ENCODE data around the gene LTB4R2.
A peak's percentile ranks its signal among the peaks of the same experiment; 100 is the strongest.

Gene LTB4R2
- long read RNA-seq, donor 1, transcript LTB4R2-202 (1 exons, 3,092 nt): major isoform, 7 of 7 reads
- long read RNA-seq, donor 1, partial matches to known transcripts: 0 of 7 reads
- long read RNA-seq, donor 1, other reads (novel, unspliced or antisense): 0 of 7 reads
- long read RNA-seq, donor 2, transcript LTB4R2-202 (1 exons, 3,092 nt): major isoform, 7 of 7 reads
- long read RNA-seq, donor 2, partial matches to known transcripts: 0 of 7 reads
- long read RNA-seq, donor 2, other reads (novel, unspliced or antisense): 0 of 7 reads
- long read RNA-seq, donor 3, transcript LTB4R2-202 (1 exons, 3,092 nt): major isoform, 5 of 11 reads
- long read RNA-seq, donor 3, partial matches to known transcripts: 6 of 11 reads
- long read RNA-seq, donor 3, other reads (novel, unspliced or antisense): 0 of 11 reads
- long read RNA-seq, donor 4, transcript LTB4R2-202 (1 exons, 3,092 nt): major isoform, 14 of 14 reads
- long read RNA-seq, donor 4, partial matches to known transcripts: 0 of 14 reads
- long read RNA-seq, donor 4, other reads (novel, unspliced or antisense): 0 of 14 reads
- long read RNA-seq, donor 5, transcript LTB4R2-202 (1 exons, 3,092 nt): major isoform, 9 of 9 reads
- long read RNA-seq, donor 5, partial matches to known transcripts: 0 of 9 reads
- long read RNA-seq, donor 5, other reads (novel, unspliced or antisense): 0 of 9 reads
- long read RNA-seq, donor 6, transcript LTB4R2-202 (1 exons, 3,092 nt): major isoform, 6 of 6 reads
- long read RNA-seq, donor 6, partial matches to known transcripts: 0 of 6 reads
- long read RNA-seq, donor 6, other reads (novel, unspliced or antisense): 0 of 6 reads
- long read RNA-seq, donor 7: 0 reads
- long read RNA-seq, donor 8, transcript LTB4R2-202 (1 exons, 3,092 nt): major isoform, 10 of 10 reads
- long read RNA-seq, donor 8, partial matches to known transcripts: 0 of 10 reads
- long read RNA-seq, donor 8, other reads (novel, unspliced or antisense): 0 of 10 reads

GRCh38 chr14:24309538-24310264 lies at the start of gene LTB4R2:
LTB4R2 (plus strand) TSS chr14:24310140; CDS start chr14:24310665, 525 bp downstream.
- no peak for DNase-seq

- no peak for DNase-seq
These were observed 49.2 kb upstream of the LTB4R2 start for GRCh38 chr14:24260780-24261157.

GRCh38 chr14:24261256-24261968 lies 48.5 kb upstream of the LTB4R2 start:
- no peak for DNase-seq

- DNase-seq: no peak
These were observed 48.0 kb upstream of the LTB4R2 start for GRCh38 chr14:24261969-24262327.

- DNase-seq: no peak
These were observed 46.9 kb upstream of the LTB4R2 start, which contains the start of gene TGM1 for GRCh38 chr14:24262821-24263733. TGM1 (minus strand) TSS chr14:24263177; CDS start chr14:24262352, 825 bp downstream.

- no peak for DNase-seq
These were observed 46.1 kb upstream of the LTB4R2 start for GRCh38 chr14:24263848-24264247.

- no peak for DNase-seq
These were observed 45.6 kb upstream of the LTB4R2 start for GRCh38 chr14:24264298-24264697.

GRCh38 chr14:24266344-24267244 lies 43.3 kb upstream of the LTB4R2 start:
- no peak for DNase-seq

GRCh38 chr14:24267516-24267915 lies 42.4 kb upstream of the LTB4R2 start:
- no peak for DNase-seq

- no peak for DNase-seq
These were observed 41.7 kb upstream of the LTB4R2 start for GRCh38 chr14:24268225-24268624.

- DNase-seq: no peak
These were observed 40.6 kb upstream of the LTB4R2 start for GRCh38 chr14:24269368-24269767.

- DNase-seq: no peak
These were observed 39.9 kb upstream of the LTB4R2 start for GRCh38 chr14:24269910-24270536.

- no peak for DNase-seq
These were observed 39.3 kb upstream of the LTB4R2 start for GRCh38 chr14:24270537-24271133.

- DNase-seq: peak; percentile 96
These were observed 38.7 kb upstream of the LTB4R2 start, which contains the start of gene RABGGTA for GRCh38 chr14:24271134-24271833. RABGGTA (minus strand) TSS chr14:24271597; CDS start chr14:24271115, 482 bp downstream.

- no peak for DNase-seq
These were observed 38.1 kb upstream of the LTB4R2 start for GRCh38 chr14:24271834-24272263.

GRCh38 chr14:24272467-24272866 lies 37.5 kb upstream of the LTB4R2 start:
- DNase-seq: no peak

GRCh38 chr14:24273422-24273998 lies 36.4 kb upstream of the LTB4R2 start:
- DNase-seq: no peak

All from right kidney (tissue), 9 donors.